GM19238 (cell line): ENCODE data around the gene ENAH.

Experiments used
- DNase-seq: peaks from one replicate; pipeline ENCODE4 v3.0.0; 2011; ENCODE audit warnings: low spot score; ENCODE audit not compliant: insufficient read length

The ENAH gene

GRCh38 chr1:225460737-225461532 is 192.0 kb downstream of the ENAH start:
- no peak for DNase-seq

GRCh38 chr1:225460021-225460736 is 192.7 kb downstream of the ENAH start:
- DNase-seq, result no peak

GRCh38 chr1:225458222-225458631 is 194.7 kb downstream of the ENAH start:
- DNase-seq, result no peak

- no peak for DNase-seq
Measured at GRCh38 chr1:225454733-225455132, 198.2 kb downstream of the ENAH start.

- DNase-seq, result no peak
Measured at GRCh38 chr1:225453797-225454648, 198.9 kb downstream of the ENAH start.

GRCh38 chr1:225451840-225452515 is 200.9 kb downstream of the ENAH start:
- no peak for DNase-seq

GRCh38 chr1:225451340-225451739 is 201.6 kb downstream of the ENAH start:
- no peak for DNase-seq

- DNase-seq, result no peak
Measured at GRCh38 chr1:225450491-225451191, 202.3 kb downstream of the ENAH start.

GRCh38 chr1:225449774-225450173 is 203.1 kb downstream of the ENAH start:
- no peak for DNase-seq

GRCh38 chr1:225449261-225449660 is 203.7 kb downstream of the ENAH start:
- no peak for DNase-seq

- DNase-seq, result no peak
Measured at GRCh38 chr1:225448146-225448805, 204.6 kb downstream of the ENAH start.

GRCh38 chr1:225447650-225448089 is 205.3 kb downstream of the ENAH start:
- DNase-seq, result no peak

GRCh38 chr1:225446981-225447615 is 205.8 kb downstream of the ENAH start:
- no peak for DNase-seq

- no peak for DNase-seq
Measured at GRCh38 chr1:225446595-225446960, 206.3 kb downstream of the ENAH start.

GRCh38 chr1:225445639-225446594 is 207.0 kb downstream of the ENAH start:
- no peak for DNase-seq

- no peak for DNase-seq
Measured at GRCh38 chr1:225442123-225442505, 210.8 kb downstream of the ENAH start.

- DNase-seq, result no peak
Measured at GRCh38 chr1:225441314-225442122, 211.4 kb downstream of the ENAH start.
